Cerebellar nuclear complex (tissue), 1 donor: ENCODE results near the gene GTF2F1.
"Not testable (repeated sequence)": the region's sequence is repeated elsewhere in the genome, so short reads cannot be mapped to it uniquely, and the experiment has no call there.

Experiments used
- DNase-seq, 2 experiments: peaks; one replicate each; lab custom pipeline; 2025; lab: John Stamatoyannopoulos, UW

Gene GTF2F1

GRCh38 chr19:6417713-6418561, 25.0 kb upstream of the GTF2F1 start:
- DNase-seq, result peak in 1 of 2 experiments; percentile 15

GRCh38 chr19:6416658-6417405, 23.9 kb upstream of the GTF2F1 start:
- DNase-seq, result no peak

- no peak for DNase-seq
Observed at GRCh38 chr19:6415591-6416190, 22.7 kb upstream of the GTF2F1 start.

- no peak for DNase-seq
Observed at GRCh38 chr19:6414793-6415590, 22.0 kb upstream of the GTF2F1 start.

- DNase-seq, result no peak
Observed at GRCh38 chr19:6413721-6414643, 21.0 kb upstream of the GTF2F1 start.

GRCh38 chr19:6413291-6413690, 20.3 kb upstream of the GTF2F1 start:
- no peak for DNase-seq

- no peak for DNase-seq
Observed at GRCh38 chr19:6412447-6413091, 19.6 kb upstream of the GTF2F1 start.

- DNase-seq, result no peak
Observed at GRCh38 chr19:6412061-6412446, 19.1 kb upstream of the GTF2F1 start.

GRCh38 chr19:6409346-6409745, 16.4 kb upstream of the GTF2F1 start:
- no peak for DNase-seq

- DNase-seq, result no peak
Observed at GRCh38 chr19:6406401-6406800, 13.4 kb upstream of the GTF2F1 start.

GRCh38 chr19:6402837-6403608, 10.1 kb upstream of the GTF2F1 start:
- DNase-seq, result peak in 1 of 2 experiments; percentile 16

GRCh38 chr19:6402058-6402457, 9.1 kb upstream of the GTF2F1 start:
- no peak for DNase-seq

- DNase-seq, result not testable (repeated sequence)
Observed at GRCh38 chr19:6400062-6400944, 7.3 kb upstream of the GTF2F1 start.

GRCh38 chr19:6396305-6396704, 3.3 kb upstream of the GTF2F1 start:
- no peak for DNase-seq

- no peak for DNase-seq
Observed at GRCh38 chr19:6394831-6395230, 1.9 kb upstream of the GTF2F1 start.

GRCh38 chr19:6393983-6394412, 1.0 kb upstream of the GTF2F1 start:
- DNase-seq, result no peak

- DNase-seq, result no peak
Observed at GRCh38 chr19:6392221-6393073, 517 bp downstream of the GTF2F1 start.

GRCh38 chr19:6387372-6387771, 5.6 kb downstream of the GTF2F1 start:
- DNase-seq, result no peak
